ENCODE data around the gene KLF2. TPM values are rescaled to one million over a fixed set of nuclear protein-coding genes. Genes with fewer than 3 reads are reported as not detected.

The KLF2 gene
- total RNA-seq, 1 experiment from 2014 or later, result 0.77 TPM

GRCh38 chr19:16285769-16286498, 38.7 kb upstream of the KLF2 start:
- H3K36me3 Mint-ChIP-seq (ENCODE audit: insufficient read depth, unreplicated experiment), result no peaks in the 10 kb centered on the region
- H3K27ac Mint-ChIP-seq (ENCODE audit: unreplicated experiment), result no peak overlapping the region
- CTCF ChIA-PET, result interaction anchor here (0.7 kb wide), 1 partner anchor 19 kb away, joined by 3 read pairs; no protein-coding TSS in a partner anchor
- TF ChIP-seq CTCF (IDR thresholded peaks at IDR 0.05; ENCODE audit: insufficient read depth in 1 of 2, low read depth in 1 of 2, low read length in 1 of 2, severe bottlenecking in 1 of 2, unreplicated experiment in 1 of 2), result no peak
- no peaks in the 10 kb centered on the region for H3K27me3 Mint-ChIP-seq (ENCODE audit: insufficient read depth, unreplicated experiment)
- H3K4me3 Mint-ChIP-seq (ENCODE audit: unreplicated experiment), result no peak overlapping the region
- H3K36me3 ChIP-seq (ENCODE audit: control insufficient read depth, insufficient read depth, low read length), result no peaks in the 10 kb centered on the region
- no TSS peak for BruUV-seq (replicated peaks)
- no peak for DNase-seq
- H3K4me1 Mint-ChIP-seq (ENCODE audit: low read depth, unreplicated experiment), result no peaks in the 10 kb centered on the region
- POLR2A ChIA-PET, result no interaction called here
- H3K4me1 ChIP-seq, result no peaks in the 10 kb centered on the region
- H3K27me3 ChIP-seq (replicated peaks; ENCODE audit: control insufficient read depth, insufficient read depth, low read length), result no peaks in the 10 kb centered on the region
- no peak overlapping the region for H3K4me3 ChIP-seq (ENCODE audit: low read depth, low read length)
- no peaks in the 10 kb centered on the region for H3K9me3 Mint-ChIP-seq (ENCODE audit: unreplicated experiment)
- H3K9me3 ChIP-seq, result no peaks in the 10 kb centered on the region
- intact Hi-C loops (cut with micrococcal nuclease; ENCODE audit: unreplicated experiment), result no loop called here

- BruUV-seq (replicated peaks), result no TSS peak
- no peak for TF ChIP-seq CTCF (IDR thresholded peaks at IDR 0.05; ENCODE audit: insufficient read depth in 1 of 2, low read depth in 1 of 2, low read length in 1 of 2, severe bottlenecking in 1 of 2, unreplicated experiment in 1 of 2)
- ChIA-PET POLR2A (no interaction called here), CTCF (no interaction called here)
- H3K9me3 ChIP-seq, result no peaks in the 10 kb centered on the region
- peaks cover 2% of the 10 kb centered on the region; the same call in 1 of the 2 replicates for H3K4me1 ChIP-seq
- no peaks in the 10 kb centered on the region for H3K27me3 Mint-ChIP-seq (ENCODE audit: insufficient read depth, unreplicated experiment)
- H3K36me3 ChIP-seq (ENCODE audit: control insufficient read depth, insufficient read depth, low read length), result no peaks in the 10 kb centered on the region
- H3K4me3 Mint-ChIP-seq (ENCODE audit: unreplicated experiment), result no peak overlapping the region
- intact Hi-C loops (cut with micrococcal nuclease; ENCODE audit: unreplicated experiment), result no loop called here
- H3K27me3 ChIP-seq (replicated peaks; ENCODE audit: control insufficient read depth, insufficient read depth, low read length), result no peaks in the 10 kb centered on the region
- H3K4me3 ChIP-seq (ENCODE audit: low read depth, low read length), result no peak overlapping the region
- no peak overlapping the region for H3K27ac Mint-ChIP-seq (ENCODE audit: unreplicated experiment)
- no peaks in the 10 kb centered on the region for H3K36me3 Mint-ChIP-seq (ENCODE audit: insufficient read depth, unreplicated experiment)
- H3K9me3 Mint-ChIP-seq (ENCODE audit: unreplicated experiment), result no peaks in the 10 kb centered on the region
- DNase-seq, result no peak
- H3K4me1 Mint-ChIP-seq (ENCODE audit: low read depth, unreplicated experiment), result no peaks in the 10 kb centered on the region
Observed at GRCh38 chr19:16288544-16288943, 36.1 kb upstream of the KLF2 start.

GRCh38 chr19:16289594-16289993, 35.0 kb upstream of the KLF2 start:
- ChIA-PET POLR2A (no interaction called here), CTCF (no interaction called here)
- DNase-seq, result no peak
- H3K36me3 Mint-ChIP-seq (ENCODE audit: insufficient read depth, unreplicated experiment), result no peaks in the 10 kb centered on the region
- H3K27ac Mint-ChIP-seq (ENCODE audit: unreplicated experiment), result no peak overlapping the region
- BruUV-seq (replicated peaks), result no TSS peak
- no peak for TF ChIP-seq CTCF (IDR thresholded peaks at IDR 0.05; ENCODE audit: insufficient read depth in 1 of 2, low read depth in 1 of 2, low read length in 1 of 2, severe bottlenecking in 1 of 2, unreplicated experiment in 1 of 2)
- no peak overlapping the region for H3K4me3 Mint-ChIP-seq (ENCODE audit: unreplicated experiment)
- no peaks in the 10 kb centered on the region for H3K27me3 Mint-ChIP-seq (ENCODE audit: insufficient read depth, unreplicated experiment)
- H3K9me3 Mint-ChIP-seq (ENCODE audit: unreplicated experiment), result no peaks in the 10 kb centered on the region
- Histone ChIP-seq H3K4me3 (ENCODE audit: low read depth, low read length) (no peak overlapping the region), H3K4me1 (peaks cover 7% of the 10 kb centered on the region; the same call in 1 of the 2 replicates), H3K36me3 (ENCODE audit: control insufficient read depth, insufficient read depth, low read length) (no peaks in the 10 kb centered on the region), H3K27me3 (replicated peaks; ENCODE audit: control insufficient read depth, insufficient read depth, low read length) (no peaks in the 10 kb centered on the region), H3K9me3 (no peaks in the 10 kb centered on the region)
- no peaks in the 10 kb centered on the region for H3K4me1 Mint-ChIP-seq (ENCODE audit: low read depth, unreplicated experiment)
- intact Hi-C loops (cut with micrococcal nuclease; ENCODE audit: unreplicated experiment), result no loop called here
